Stimulated activated naive CD8-positive, alpha-beta T cell treated with anti-CD3 and anti-CD28 coated beads, Interleukin-15, Interleukin-2, amounts not matched to agents 100 ng/mL and 50 ng/mL, for 24 hours (primary cell): ENCODE measurements around the gene LAMA3.

ENCODE experiments used
- H3K27ac Mint-ChIP-seq: one replicate; pipeline ENCODE4 v1.8.0; 2021; ENCODE audit warnings: mild to moderate bottlenecking, mixed read lengths
- H3K27me3 Mint-ChIP-seq: one replicate; pipeline ENCODE4 v1.8.0; 2021; ENCODE audit warnings: mixed read lengths
- H3K36me3 Mint-ChIP-seq: one replicate; pipeline ENCODE4 v1.8.0; 2021; ENCODE audit warnings: low read depth, mixed read lengths
- H3K4me1 Mint-ChIP-seq: one replicate; pipeline ENCODE4 v1.8.0; 2021; ENCODE audit warnings: low read depth, mixed read lengths
- H3K4me3 Mint-ChIP-seq: one replicate; pipeline ENCODE4 v1.8.0; 2021; ENCODE audit warnings: mild to moderate bottlenecking, mixed read lengths
- H3K9me3 Mint-ChIP-seq: one replicate; pipeline ENCODE4 v1.8.0; 2021; ENCODE audit warnings: mixed read lengths

LAMA3 gene

GRCh38 chr18:23793985-23794867, 105.0 kb downstream of the LAMA3 start:
- Mint-ChIP-seq H3K36me3 (no peaks in the 10 kb centered on the region), H3K27ac (no peak overlapping the region), H3K9me3 (peaks cover 7% of the 10 kb centered on the region), H3K4me3 (no peak overlapping the region), H3K4me1 (no peaks in the 10 kb centered on the region), H3K27me3 (peaks cover 8% of the 10 kb centered on the region)

GRCh38 chr18:23798249-23798648, 109.0 kb downstream of the LAMA3 start:
- Mint-ChIP-seq H3K36me3 (no peaks in the 10 kb centered on the region), H3K9me3 (no peaks in the 10 kb centered on the region), H3K4me3 (no peak overlapping the region), H3K27ac (no peak overlapping the region), H3K4me1 (no peaks in the 10 kb centered on the region), H3K27me3 (peaks cover 4% of the 10 kb centered on the region)

GRCh38 chr18:23798824-23799223, 109.6 kb downstream of the LAMA3 start:
- Mint-ChIP-seq H3K4me3 (no peak overlapping the region), H3K36me3 (no peaks in the 10 kb centered on the region), H3K4me1 (no peaks in the 10 kb centered on the region), H3K9me3 (no peaks in the 10 kb centered on the region), H3K27ac (no peak overlapping the region), H3K27me3 (peaks cover 4% of the 10 kb centered on the region)

GRCh38 chr18:23799540-23799939, 110.3 kb downstream of the LAMA3 start:
- Mint-ChIP-seq H3K36me3 (no peaks in the 10 kb centered on the region), H3K27ac (no peak overlapping the region), H3K27me3 (peaks cover 4% of the 10 kb centered on the region), H3K4me3 (no peak overlapping the region), H3K4me1 (no peaks in the 10 kb centered on the region), H3K9me3 (no peaks in the 10 kb centered on the region)

GRCh38 chr18:23800902-23801301, 111.6 kb downstream of the LAMA3 start:
- Mint-ChIP-seq H3K4me3 (no peak overlapping the region), H3K36me3 (no peaks in the 10 kb centered on the region), H3K9me3 (no peaks in the 10 kb centered on the region), H3K27ac (no peak overlapping the region), H3K27me3 (peaks cover 7% of the 10 kb centered on the region), H3K4me1 (no peaks in the 10 kb centered on the region)

- Mint-ChIP-seq H3K4me3 (no peak overlapping the region), H3K27me3 (peaks cover 7% of the 10 kb centered on the region), H3K9me3 (no peaks in the 10 kb centered on the region), H3K4me1 (no peaks in the 10 kb centered on the region), H3K36me3 (no peaks in the 10 kb centered on the region), H3K27ac (no peak overlapping the region)
These were observed 113.6 kb downstream of the LAMA3 start for GRCh38 chr18:23802817-23803216.

GRCh38 chr18:23803755-23804154, 114.5 kb downstream of the LAMA3 start:
- no peaks in the 10 kb centered on the region for H3K36me3 Mint-ChIP-seq
- H3K27me3 Mint-ChIP-seq: peaks cover 7% of the 10 kb centered on the region
- H3K4me3 Mint-ChIP-seq: no peak overlapping the region
- no peaks in the 10 kb centered on the region for H3K9me3 Mint-ChIP-seq
- H3K27ac Mint-ChIP-seq: no peak overlapping the region
- H3K4me1 Mint-ChIP-seq: no peaks in the 10 kb centered on the region

GRCh38 chr18:23805898-23806297, 116.6 kb downstream of the LAMA3 start:
- Mint-ChIP-seq H3K9me3 (no peaks in the 10 kb centered on the region), H3K27me3 (peaks cover 7% of the 10 kb centered on the region), H3K36me3 (no peaks in the 10 kb centered on the region), H3K27ac (no peak overlapping the region), H3K4me1 (peaks cover 15% of the 10 kb centered on the region), H3K4me3 (no peak overlapping the region)

GRCh38 chr18:23809415-23809814, 120.2 kb downstream of the LAMA3 start:
- H3K4me3 Mint-ChIP-seq: no peak overlapping the region
- no peaks in the 10 kb centered on the region for H3K36me3 Mint-ChIP-seq
- peaks cover 3% of the 10 kb centered on the region for H3K27me3 Mint-ChIP-seq

GRCh38 chr18:23810396-23810795, 121.1 kb downstream of the LAMA3 start:
- no peaks in the 10 kb centered on the region for H3K36me3 Mint-ChIP-seq
- H3K4me1 Mint-ChIP-seq: peaks cover 16% of the 10 kb centered on the region

More at GRCh38 chr18:23809415-23809814, 120.2 kb downstream of the LAMA3 start:
- H3K4me1 Mint-ChIP-seq: peaks cover 16% of the 10 kb centered on the region
- H3K9me3 Mint-ChIP-seq: no peaks in the 10 kb centered on the region
- no peak overlapping the region for H3K27ac Mint-ChIP-seq

GRCh38 chr18:23811176-23811575, 121.9 kb downstream of the LAMA3 start:
- H3K4me3 Mint-ChIP-seq: no peak overlapping the region
- H3K9me3 Mint-ChIP-seq: no peaks in the 10 kb centered on the region
- H3K4me1 Mint-ChIP-seq: peaks cover 16% of the 10 kb centered on the region
- H3K27me3 Mint-ChIP-seq: no peaks in the 10 kb centered on the region
- no peak overlapping the region for H3K27ac Mint-ChIP-seq
- no peaks in the 10 kb centered on the region for H3K36me3 Mint-ChIP-seq

More at GRCh38 chr18:23810396-23810795, 121.1 kb downstream of the LAMA3 start:
- H3K4me3 Mint-ChIP-seq: no peak overlapping the region
- no peak overlapping the region for H3K27ac Mint-ChIP-seq
- H3K9me3 Mint-ChIP-seq: no peaks in the 10 kb centered on the region
- H3K27me3 Mint-ChIP-seq: no peaks in the 10 kb centered on the region

- Mint-ChIP-seq H3K4me3 (no peak overlapping the region), H3K27ac (no peak overlapping the region), H3K9me3 (no peaks in the 10 kb centered on the region), H3K27me3 (no peaks in the 10 kb centered on the region), H3K4me1 (peaks cover 16% of the 10 kb centered on the region), H3K36me3 (no peaks in the 10 kb centered on the region)
These were observed 123.5 kb downstream of the LAMA3 start for GRCh38 chr18:23812546-23813440.

GRCh38 chr18:23814991-23815614, 125.8 kb downstream of the LAMA3 start:
- Mint-ChIP-seq H3K27ac (no peak overlapping the region), H3K27me3 (no peaks in the 10 kb centered on the region), H3K9me3 (no peaks in the 10 kb centered on the region), H3K4me1 (peaks cover 8% of the 10 kb centered on the region), H3K36me3 (no peaks in the 10 kb centered on the region), H3K4me3 (no peak overlapping the region)

- H3K27ac Mint-ChIP-seq: no peak overlapping the region
- no peaks in the 10 kb centered on the region for H3K27me3 Mint-ChIP-seq
- H3K9me3 Mint-ChIP-seq: no peaks in the 10 kb centered on the region
- no peaks in the 10 kb centered on the region for H3K4me1 Mint-ChIP-seq
- no peak overlapping the region for H3K4me3 Mint-ChIP-seq
- no peaks in the 10 kb centered on the region for H3K36me3 Mint-ChIP-seq
These were observed 126.8 kb downstream of the LAMA3 start for GRCh38 chr18:23816021-23816420.

GRCh38 chr18:23816740-23817139, 127.5 kb downstream of the LAMA3 start:
- no peaks in the 10 kb centered on the region for H3K27me3 Mint-ChIP-seq
- no peaks in the 10 kb centered on the region for H3K9me3 Mint-ChIP-seq
- H3K4me1 Mint-ChIP-seq: no peaks in the 10 kb centered on the region
- H3K36me3 Mint-ChIP-seq: no peaks in the 10 kb centered on the region
- H3K4me3 Mint-ChIP-seq: no peak overlapping the region
- no peak overlapping the region for H3K27ac Mint-ChIP-seq
